Ovary (tissue), 9 donors: ENCODE measurements around the gene EIF2D. TPM values are rescaled to one million over a fixed set of nuclear protein-coding genes. Genes with fewer than 3 reads are reported as not detected.

Experiments
- DNase-seq, 5 donors: peaks; one replicate each; pipeline ENCODE4 v3.0.0-alpha.2; 2019 to 2020
- H3K27ac ChIP-seq, 2 donors: fragments of 200-600 bp; one replicate each; pipeline versions ENCODE4 v1.5.1 to v1.8.0; 2019 to 2022
- H3K27me3 ChIP-seq: fragments of 200-600 bp; one replicate; pipeline ENCODE4 v1.8.0; 2022
- H3K36me3 ChIP-seq: fragments of 200-600 bp; sonication (generic); one replicate; pipeline ENCODE4 v1.5.1; 2019
- H3K4me1 ChIP-seq: one replicate; pipeline ENCODE4 v1.8.1; 2013; ENCODE audit warnings: mild to moderate bottlenecking, moderate library complexity; ENCODE audit not compliant: insufficient read depth
- H3K4me3 ChIP-seq: fragments of 200-600 bp; sonication (generic); one replicate; pipeline ENCODE4 v1.5.1; 2017
- H3K9me3 ChIP-seq, 2 donors: fragments of 200-600 bp in 1 of 2; sonication (generic) in 1 of 2; one replicate each; pipeline versions ENCODE4 v1.5.1 to v1.8.1; 2013 to 2019; ENCODE audit warnings: mild to moderate bottlenecking in 1 of 2, moderate library complexity in 1 of 2
- CTCF ChIP-seq, 3 donors: fragments of 450-650 bp in 2 of 3; fragments of 200-600 bp in 1 of 3; IDR thresholded peaks; one replicate each; pipeline versions ENCODE4 v1.5.1 to v1.8.0; 2016 to 2022; ENCODE audit warnings: antibody characterized with exemption in 3 of 3, mild to moderate bottlenecking in 1 of 3
- EP300 ChIP-seq: sonication (generic); formaldehyde crosslinking; IDR thresholded peaks from one replicate; pipeline ENCODE4 v1.6.1; 2017; ENCODE audit warnings: antibody characterized with exemption
- POLR2A ChIP-seq: fragments of 450-650 bp; IDR thresholded peaks from one replicate; pipeline ENCODE4 v1.6.1; 2017; ENCODE audit warnings: antibody characterized with exemption, mild to moderate bottlenecking, moderate library complexity
- WGBS, 3 donors: extraction: QIAGEN DNeasy Blood & Tissue Kit in 1 of 3; methylation state at CpG; one replicate each; pipeline versions ENCODE4 v1.1.5 to v1.1.7; 2013 to 2017; 5-methylcytosine and 5-hydroxymethylcytosine counted together
- intact Hi-C, 4 donors: fragments of 100-400 bp; cut with DNase I; formaldehyde crosslinking; loops; one replicate each; pipeline versions ENCODE4 v1.11.0 to v1.15.1; 2022 to 2023
- polyA plus RNA-seq, 2 donors: library from polyadenylated mRNA; stranded (reverse); fragments of 200-250 nt in 1 of 2; fragments of 350-450 nt in 1 of 2; fragmentation: Illumina TruSeq in 1 of 2; extraction: RNeasy Lipid Tissue Mini Kit (QIAGEN cat#74804) in 1 of 2; gene quantifications; one replicate each; pipeline ENCODE4 v1.2.3, GENCODE V29; 2013 to 2014
- total RNA-seq, 7 donors: library from RNA; depleted of rRNA in 2 of 7; stranded (reverse); fragments of >200 nt in 2 of 7; fragmentation: NEBNext Ultra II Directional in 3 of 7; extraction: Animal tissue kit (Norgen Biotek cat#: 25700) in 3 of 7; gene quantifications; one replicate each; pipeline versions ENCODE4 v1.1.0 to v1.2.4, GENCODE V29; 2016 to 2023
- donor health status: DM: no; HTN: no; CAD: no; lungs with moderate emphysema.
- donor health status: DM: no; HTN: no; CAD: no.
- donor health status: Bipolar disorder and iron deficiency.
- donor health status: DM: yes; HTN: yes; CAD: no.
- donor health status: DM: no; HTN: no; CAD: no.
- donor health status: DM: yes; HTN: yes; CAD: no.

The EIF2D gene
- total and polyA plus RNA-seq, 9 donors = 46.4 to 90.0 (median 61.0) TPM

DNA sequence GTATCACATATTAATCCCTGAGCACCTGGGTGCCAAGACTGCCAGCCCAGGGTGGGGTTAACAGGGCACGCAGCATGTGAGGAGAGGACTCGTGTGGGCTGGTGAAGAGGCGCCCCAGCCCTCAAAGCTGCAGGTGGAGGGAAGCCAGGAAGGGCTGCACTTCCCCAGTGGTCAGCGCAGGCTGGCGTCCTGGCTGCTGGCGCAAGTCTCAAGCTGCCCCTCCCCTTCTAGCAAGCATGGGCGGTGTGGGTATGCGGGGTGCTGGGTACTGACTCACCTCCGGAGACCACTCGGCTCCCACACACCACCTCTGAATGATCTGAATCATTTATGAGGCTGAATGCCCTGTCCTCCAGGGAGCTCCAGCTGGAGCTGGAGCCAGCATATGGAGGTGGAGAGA lies 44.0 kb downstream of the EIF2D start:
- H3K9me3 ChIP-seq = no peaks in the 10 kb centered on the region
- H3K27ac ChIP-seq = no peak overlapping the region
- H3K27me3 ChIP-seq = no peaks in the 10 kb centered on the region
- TF ChIP-seq CTCF (IDR thresholded peaks at IDR 0.05) (no peak), POLR2A (no peak), EP300 (no peak)
- no peaks in the 10 kb centered on the region for H3K36me3 ChIP-seq
- no peak for DNase-seq
- WGBS, 3 donors = 93 to 97% (median 94%) methylated on average over 10 of the region's 10 CpGs
- H3K4me3 ChIP-seq = no peak overlapping the region
- intact Hi-C loops = no loop called here
- H3K4me1 ChIP-seq = no peaks in the 10 kb centered on the region

GRCh38 chr1:206566999-206567398 lies 45.3 kb downstream of the EIF2D start:
- no peaks in the 10 kb centered on the region for H3K27me3 ChIP-seq
- WGBS, 3 donors = 68 to 95% (median 87%) methylated on average over 4 of the region's 4 CpGs
- no peaks in the 10 kb centered on the region for H3K4me1 ChIP-seq

DNA sequence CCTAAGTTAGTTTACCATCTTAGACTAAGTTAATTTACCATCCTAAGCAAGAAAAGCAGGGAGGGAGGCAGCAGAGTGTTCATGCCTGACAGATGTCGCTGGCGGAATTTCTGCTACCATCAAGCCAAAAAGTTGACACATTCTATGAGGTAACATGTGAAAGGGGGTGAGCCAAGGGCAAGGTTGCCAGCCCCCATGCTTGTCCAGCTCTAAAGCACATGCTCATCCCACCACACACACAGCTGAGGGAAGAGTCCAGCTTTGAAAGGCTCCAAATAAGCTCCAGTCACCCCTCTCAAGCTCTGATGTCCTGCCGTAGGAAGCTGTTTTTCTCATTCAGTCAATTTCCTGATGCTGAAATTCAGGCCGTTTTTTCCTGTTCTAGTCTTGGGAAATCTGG lies 46.3 kb downstream of the EIF2D start:
- Histone ChIP-seq H3K9me3 (no peaks in the 10 kb centered on the region), H3K36me3 (no peaks in the 10 kb centered on the region), H3K27me3 (no peaks in the 10 kb centered on the region), H3K4me1 (no peaks in the 10 kb centered on the region), H3K27ac (no peak overlapping the region), H3K4me3 (no peak overlapping the region)
- intact Hi-C loops = no loop called here
- no peak for TF ChIP-seq EP300
- no peak for TF ChIP-seq POLR2A
- TF ChIP-seq CTCF (IDR thresholded peaks at IDR 0.05) = no peak
- WGBS, 3 donors = 82 to 87% (median 84%) methylated on average over 4 of the region's 4 CpGs
- DNase-seq = no peak

More at GRCh38 chr1:206566999-206567398, 45.3 kb downstream of the EIF2D start:
- TF ChIP-seq CTCF (IDR thresholded peaks at IDR 0.05) = no peak
- TF ChIP-seq EP300 = no peak
- TF ChIP-seq POLR2A = no peak
- Histone ChIP-seq H3K4me3 (no peak overlapping the region), H3K36me3 (no peaks in the 10 kb centered on the region), H3K27ac (no peak overlapping the region), H3K9me3 (no peaks in the 10 kb centered on the region)
- intact Hi-C loops = no loop called here
- no peak for DNase-seq

- H3K4me3 ChIP-seq = no peak overlapping the region
- no peaks in the 10 kb centered on the region for H3K27me3 ChIP-seq
- intact Hi-C loops = no loop called here
- no peaks in the 10 kb centered on the region for H3K4me1 ChIP-seq
- 84 to 86% (median 85%) methylated on average over 1 of the region's 1 CpG for WGBS, 3 donors
- H3K27ac ChIP-seq = no peak overlapping the region
- no peak for DNase-seq
- TF ChIP-seq EP300 = no peak
- TF ChIP-seq POLR2A = no peak
- TF ChIP-seq CTCF (IDR thresholded peaks at IDR 0.05) = no peak
- no peaks in the 10 kb centered on the region for H3K36me3 ChIP-seq
- no peaks in the 10 kb centered on the region for H3K9me3 ChIP-seq
These were observed 48.7 kb downstream of the EIF2D start for GRCh38 chr1:206563367-206564207.
